Vagina (tissue), 2 donors: ENCODE measurements around the gene ISLR. TPM values are rescaled to one million over a fixed set of nuclear protein-coding genes. Genes with fewer than 3 reads are reported as not detected.

ENCODE experiments used
- DNase-seq, 2 donors: peaks; one replicate each; pipeline ENCODE4 v3.0.0-alpha.2; 2017; ENCODE audit errors: extremely low spot score in 2 of 2
- H3K27ac ChIP-seq: fragments of 200-600 bp; sonication (generic); one replicate; pipeline ENCODE4 v1.5.1; 2019
- H3K27me3 ChIP-seq: fragments of 200-600 bp; sonication (generic); one replicate; pipeline ENCODE4 v1.5.1; 2019
- H3K36me3 ChIP-seq, 2 donors: fragments of 200-600 bp; sonication (generic); one replicate each; pipeline ENCODE4 v1.5.1; 2017 to 2019
- H3K4me1 ChIP-seq: fragments of 200-600 bp; sonication (generic); one replicate; pipeline ENCODE4 v1.5.1; 2019
- H3K4me3 ChIP-seq, 2 donors: fragments of 200-600 bp; sonication (generic); 1 replicate in 1 of 2; 2 replicates in 1 of 2; pipeline ENCODE4 v1.5.1; 2016 to 2019
- H3K9me3 ChIP-seq: fragments of 200-600 bp; sonication (generic); one replicate; pipeline ENCODE4 v1.5.1; 2019
- POLR2A ChIP-seq, 2 donors: fragments of 450-650 bp; IDR thresholded peaks; one replicate each; pipeline ENCODE4 v1.6.1; 2017; ENCODE audit warnings: antibody characterized with exemption in 2 of 2, mild to moderate bottlenecking in 2 of 2, moderate library complexity in 2 of 2
- POLR2AphosphoS5 ChIP-seq, 2 donors: sonication (generic); formaldehyde crosslinking; IDR thresholded peaks; one replicate each; pipeline ENCODE4 v1.9.0; 2017; ENCODE audit warnings: antibody characterized with exemption in 2 of 2, mild to moderate bottlenecking in 2 of 2, low read depth in 1 of 2; ENCODE audit not compliant: insufficient read depth in 1 of 2
- intact Hi-C: fragments of 100-400 bp; cut with DNase I; formaldehyde crosslinking; loops from one replicate; pipeline ENCODE4 v1.15.1; 2023
- total RNA-seq: library from RNA; depleted of rRNA; stranded (reverse); fragments of >200 nt; gene quantifications from one replicate; pipeline ENCODE4 v1.2.3, GENCODE V29; 2016
- TF ChIP-seq, protein P1 (sequence below), 3 experiments: fragments of 450-650 bp in 2 of 3; fragments of 200-600 bp in 1 of 3; sonication (generic) in 1 of 3; IDR thresholded peaks; one replicate each; pipeline ENCODE4 v1.5.1; 2017 to 2019; ENCODE audit warnings: antibody characterized with exemption in 3 of 3, mild to moderate bottlenecking in 2 of 3, moderate library complexity in 2 of 3

ISLR gene
- total RNA-seq, 1 donor from 2014 or later = 208 TPM

DNA sequence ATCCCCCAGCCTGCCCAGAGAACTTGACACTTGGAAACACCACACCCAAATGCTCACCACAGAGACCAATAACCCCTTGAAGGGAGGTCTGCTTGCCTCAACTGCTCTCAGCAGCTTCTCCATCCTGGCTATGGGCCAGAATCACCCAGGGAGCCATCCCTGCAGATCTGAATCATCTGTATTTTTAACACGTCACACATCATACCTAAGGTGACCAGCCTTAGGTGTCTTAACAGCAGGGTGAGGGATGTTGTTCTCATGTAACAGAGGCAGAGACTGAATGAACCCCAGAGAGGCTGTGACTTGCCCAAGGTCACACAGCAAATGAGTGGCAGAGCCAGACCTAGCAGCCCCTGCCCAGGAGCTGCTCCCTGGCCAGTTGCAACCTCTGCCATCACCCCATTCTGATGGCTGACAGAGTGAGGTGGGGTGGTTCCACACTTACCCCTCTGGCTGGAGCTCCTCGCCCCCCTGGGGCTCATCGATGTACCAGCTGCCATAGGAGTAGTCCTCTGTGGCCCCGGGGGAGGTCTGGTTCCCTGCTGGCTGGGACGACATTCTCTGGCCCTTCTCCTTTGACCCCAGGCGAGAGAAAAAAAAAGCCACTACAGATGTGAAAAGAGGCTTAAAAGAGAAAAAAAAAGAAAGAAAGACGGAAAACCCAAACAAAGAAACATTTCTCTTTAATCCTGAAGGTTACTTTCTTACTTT lies 28.4 kb downstream of the ISLR start:
- peak overlapping the region; percentile 72 for H3K27ac ChIP-seq
- intact Hi-C loops = no loop called here
- no peaks in the 10 kb centered on the region for H3K27me3 ChIP-seq

DNA sequence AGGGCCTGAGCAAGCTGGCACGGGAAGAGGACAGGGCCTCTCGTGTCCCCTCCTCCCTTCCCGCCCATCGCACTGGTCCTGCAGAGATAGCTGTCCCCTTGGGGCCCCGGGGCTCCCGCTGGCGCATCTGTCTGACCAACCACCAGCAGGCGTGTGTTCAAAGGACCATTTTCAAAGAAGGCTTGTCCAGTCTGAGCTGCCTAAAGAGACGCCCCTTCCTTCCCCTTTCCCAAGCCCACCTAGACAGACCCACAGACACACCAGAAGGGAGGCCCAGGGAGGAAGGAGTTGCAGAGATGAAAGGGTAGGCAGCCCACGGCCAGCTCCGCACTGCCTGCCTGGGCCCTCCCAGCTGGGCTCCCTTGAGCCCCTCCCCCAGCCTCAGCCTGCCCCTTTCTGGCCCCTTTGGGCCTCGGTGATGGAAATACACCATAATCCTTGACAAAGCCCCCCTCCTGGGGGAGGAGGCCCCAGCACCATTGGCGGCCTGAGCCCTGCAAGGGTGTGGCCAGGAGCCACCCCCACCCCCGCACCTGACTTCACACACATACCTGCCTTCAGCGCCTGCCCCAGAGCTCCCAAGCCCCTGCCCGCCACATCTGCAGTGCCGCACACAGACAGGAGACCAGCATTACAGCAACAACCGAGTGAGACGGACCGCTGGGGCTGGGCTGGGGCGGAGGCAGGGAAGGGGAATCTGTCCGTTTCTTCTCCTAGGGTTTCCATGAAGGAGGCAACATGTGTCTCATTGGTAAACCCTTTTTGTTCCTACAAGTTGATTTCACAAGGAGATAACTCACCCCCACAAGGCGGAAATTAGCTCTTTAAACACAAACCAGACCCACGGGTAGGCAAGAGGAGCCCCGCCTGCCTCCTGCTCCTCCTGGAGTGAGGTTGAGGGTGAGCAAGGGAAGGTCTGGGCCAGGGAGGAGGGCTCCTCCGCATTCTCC lies 29.2 kb downstream of the ISLR start, which contains the start of gene STRA6:
TSS of gene STRA6 (minus strand) at position 336 of the 950 bp plus-strand sequence. CDS start 520 bp downstream, outside the sequence.
- H3K27ac ChIP-seq = peak within 1 kb of the TSS; percentile 72
- peaks cover 41% of the 10 kb centered on the region for H3K4me1 ChIP-seq
- H3K27me3 ChIP-seq = no peaks in the 10 kb centered on the region
- no peak within 1 kb of the TSS for H3K4me3 ChIP-seq
- intact Hi-C loops = no loop called here
- H3K9me3 ChIP-seq = no peaks in the 10 kb centered on the region
- H3K36me3 ChIP-seq = no peaks in the 10 kb centered on the region
- DNase-seq = no peak
- no peak for TF ChIP-seq POLR2AphosphoS5 (IDR thresholded peaks at IDR 0.05; ENCODE audit: insufficient read depth in 1 of 2, low read depth in 1 of 2)
- TF ChIP-seq POLR2A (IDR thresholded peaks at IDR 0.05) = no peak
- TF ChIP-seq, protein P1, sequence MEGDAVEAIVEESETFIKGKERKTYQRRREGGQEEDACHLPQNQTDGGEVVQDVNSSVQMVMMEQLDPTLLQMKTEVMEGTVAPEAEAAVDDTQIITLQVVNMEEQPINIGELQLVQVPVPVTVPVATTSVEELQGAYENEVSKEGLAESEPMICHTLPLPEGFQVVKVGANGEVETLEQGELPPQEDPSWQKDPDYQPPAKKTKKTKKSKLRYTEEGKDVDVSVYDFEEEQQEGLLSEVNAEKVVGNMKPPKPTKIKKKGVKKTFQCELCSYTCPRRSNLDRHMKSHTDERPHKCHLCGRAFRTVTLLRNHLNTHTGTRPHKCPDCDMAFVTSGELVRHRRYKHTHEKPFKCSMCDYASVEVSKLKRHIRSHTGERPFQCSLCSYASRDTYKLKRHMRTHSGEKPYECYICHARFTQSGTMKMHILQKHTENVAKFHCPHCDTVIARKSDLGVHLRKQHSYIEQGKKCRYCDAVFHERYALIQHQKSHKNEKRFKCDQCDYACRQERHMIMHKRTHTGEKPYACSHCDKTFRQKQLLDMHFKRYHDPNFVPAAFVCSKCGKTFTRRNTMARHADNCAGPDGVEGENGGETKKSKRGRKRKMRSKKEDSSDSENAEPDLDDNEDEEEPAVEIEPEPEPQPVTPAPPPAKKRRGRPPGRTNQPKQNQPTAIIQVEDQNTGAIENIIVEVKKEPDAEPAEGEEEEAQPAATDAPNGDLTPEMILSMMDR (IDR thresholded peaks at IDR 0.05) = no peak

More for the DNA sequence above, 28.4 kb downstream of the ISLR start:
- no peak for DNase-seq
- Histone ChIP-seq H3K9me3 (no peaks in the 10 kb centered on the region), H3K4me3 (no peak overlapping the region), H3K36me3 (no peaks in the 10 kb centered on the region), H3K4me1 (peaks cover 43% of the 10 kb centered on the region)
- TF ChIP-seq POLR2AphosphoS5 (IDR thresholded peaks at IDR 0.05; ENCODE audit: insufficient read depth in 1 of 2, low read depth in 1 of 2) (no peak), POLR2A (IDR thresholded peaks at IDR 0.05) (no peak)
- TF ChIP-seq, protein P1 (IDR thresholded peaks at IDR 0.05) = no peak

DNA sequence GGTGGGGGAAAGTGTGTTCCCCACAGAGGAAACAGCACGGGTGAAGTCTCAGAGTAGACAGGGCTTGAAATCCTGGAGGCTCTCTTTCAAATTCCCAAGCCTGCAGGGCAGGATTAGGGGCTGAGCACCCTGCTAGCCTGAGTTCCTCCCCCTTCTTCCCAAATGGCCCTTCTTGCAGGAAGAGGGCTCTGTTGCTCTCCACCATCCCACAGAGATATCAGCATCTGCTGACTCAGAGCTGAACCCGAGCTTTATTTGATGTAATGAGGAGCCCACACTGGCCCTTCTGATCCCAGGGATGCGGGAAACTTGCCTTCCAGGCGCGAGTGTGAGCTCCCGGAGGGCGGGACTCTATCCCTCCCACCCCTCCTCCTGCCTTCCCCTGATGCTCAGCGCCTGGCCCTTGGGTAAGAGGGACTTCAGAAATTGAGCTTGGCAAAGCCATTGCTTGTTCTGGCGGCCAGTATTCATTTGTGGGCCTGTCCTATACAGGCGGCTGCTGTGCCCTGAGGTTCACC lies 30.5 kb downstream of the ISLR start:
- TF ChIP-seq POLR2AphosphoS5 (IDR thresholded peaks at IDR 0.05; ENCODE audit: insufficient read depth in 1 of 2, low read depth in 1 of 2) = peak in 1 of 2 donors; percentile 40
- TF ChIP-seq POLR2A (IDR thresholded peaks at IDR 0.05) = no peak
- Histone ChIP-seq H3K27me3 (no peaks in the 10 kb centered on the region), H3K4me3 (no peak overlapping the region), H3K36me3 (no peaks in the 10 kb centered on the region), H3K4me1 (peaks cover 41% of the 10 kb centered on the region), H3K27ac (peak overlapping the region; percentile 41), H3K9me3 (no peaks in the 10 kb centered on the region)
- no peak for DNase-seq
- intact Hi-C loops = no loop called here

DNA sequence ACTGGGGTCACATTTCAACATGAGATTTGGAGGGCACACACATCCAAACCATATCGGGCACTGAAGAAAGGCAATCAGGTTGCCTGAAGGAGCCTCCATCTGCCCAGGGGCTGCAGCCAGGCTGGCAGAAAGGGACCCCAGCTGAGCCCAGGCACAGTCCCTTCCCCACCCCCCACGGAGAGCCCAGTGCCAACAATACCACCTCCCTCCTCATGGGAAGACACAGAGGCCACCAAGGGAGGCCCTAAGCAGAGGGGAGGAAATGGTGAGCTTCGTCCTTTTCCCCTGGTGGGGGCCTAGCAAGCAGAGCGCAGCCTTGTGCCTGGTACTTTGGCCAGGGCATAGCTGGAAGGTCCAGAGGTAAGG lies 32.1 kb downstream of the ISLR start:
- Histone ChIP-seq H3K27ac (no peak overlapping the region), H3K4me1 (peaks cover 30% of the 10 kb centered on the region), H3K4me3 (no peak overlapping the region), H3K27me3 (no peaks in the 10 kb centered on the region), H3K9me3 (no peaks in the 10 kb centered on the region), H3K36me3 (no peaks in the 10 kb centered on the region)
- no peak for DNase-seq
- TF ChIP-seq POLR2A (IDR thresholded peaks at IDR 0.05) = no peak
- TF ChIP-seq, protein P1 (IDR thresholded peaks at IDR 0.05) = no peak
- TF ChIP-seq POLR2AphosphoS5 (IDR thresholded peaks at IDR 0.05; ENCODE audit: insufficient read depth in 1 of 2, low read depth in 1 of 2) = no peak
- intact Hi-C loops = no loop called here

DNA sequence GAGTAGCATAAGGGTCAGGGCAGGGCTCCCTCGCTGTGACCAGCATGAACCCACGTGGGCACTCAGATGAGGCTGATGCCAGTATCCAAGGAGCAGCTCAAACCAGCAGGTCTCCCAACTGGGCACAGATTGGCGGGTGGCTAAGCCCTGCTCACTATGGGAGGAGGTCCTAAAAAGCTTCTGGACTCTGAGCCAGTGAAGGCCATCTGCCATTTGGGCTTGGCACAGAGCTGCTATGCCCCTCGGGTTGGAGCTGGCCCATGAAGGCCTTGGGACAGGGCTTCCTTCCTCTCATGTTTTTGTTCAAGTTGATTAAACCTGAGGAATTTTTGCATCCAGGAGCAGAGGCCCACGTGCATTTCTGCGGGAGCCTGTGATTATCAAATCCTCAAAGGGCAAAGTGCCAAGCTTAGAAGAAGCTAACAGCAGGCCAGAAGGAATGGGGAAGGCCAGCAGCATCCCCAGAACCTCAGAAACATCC lies 33.3 kb downstream of the ISLR start:
- Histone ChIP-seq H3K4me3 (no peak overlapping the region), H3K4me1 (peaks cover 19% of the 10 kb centered on the region), H3K9me3 (no peaks in the 10 kb centered on the region), H3K27me3 (no peaks in the 10 kb centered on the region), H3K36me3 (no peaks in the 10 kb centered on the region), H3K27ac (no peak overlapping the region)
- DNase-seq = no peak
- TF ChIP-seq, protein P1 (IDR thresholded peaks at IDR 0.05) = no peak
- TF ChIP-seq POLR2AphosphoS5 (IDR thresholded peaks at IDR 0.05; ENCODE audit: insufficient read depth in 1 of 2, low read depth in 1 of 2) (no peak), POLR2A (IDR thresholded peaks at IDR 0.05) (no peak)
- intact Hi-C loops = no loop called here
